GM23248 (cell line): ENCODE results near the gene NPAS3.

Experiments used
- EZH2 ChIP-seq: fragments of 200-600 bp; sonication (generic); IDR thresholded peaks from 2 replicates; pipeline ENCODE4 v1.6.1; 2018; ENCODE audit warnings: antibody characterized with exemption, mild to moderate bottlenecking; ENCODE audit not compliant: insufficient read depth, poor library complexity, severe bottlenecking
- EZH2phosphoT487 ChIP-seq: fragments of 200-600 bp; sonication (generic); IDR thresholded peaks from 2 replicates; pipeline ENCODE4 v1.6.1; 2018; ENCODE audit warnings: antibody characterized with exemption, moderate library complexity, mild to moderate bottlenecking, low read depth; ENCODE audit not compliant: insufficient read depth

- no peak for TF ChIP-seq EZH2
- no peak for TF ChIP-seq EZH2phosphoT487
Measured at GRCh38 chr14:32898876-32899275, 39.8 kb upstream of the NPAS3 start.
